KOPT-K1 (cell line): ENCODE results near the gene SPOCK1.

ENCODE experiments used
- H3K27ac ChIP-seq: fragments of 200-600 bp; sonication (generic); 2 replicates; pipeline ENCODE4 v1.5.1; 2016; ENCODE audit warnings: antibody characterized with exemption, mild to moderate bottlenecking, low read depth, low read length; ENCODE audit not compliant: poor library complexity, severe bottlenecking
- H3K36me3 ChIP-seq: fragments of 200-600 bp; sonication (generic); 2 replicates; pipeline ENCODE4 v1.5.1; 2017; ENCODE audit warnings: antibody characterized with exemption, mild to moderate bottlenecking, low read length, moderate library complexity; ENCODE audit not compliant: insufficient read depth
- H3K9me3 ChIP-seq: fragments of 200-600 bp; sonication (generic); 2 replicates; pipeline ENCODE4 v1.5.1; 2017; ENCODE audit warnings: antibody characterized with exemption, low read length, mild to moderate bottlenecking; ENCODE audit not compliant: insufficient read depth, poor library complexity, severe bottlenecking

Gene SPOCK1

GRCh38 chr5:137333475-137333874, 165.7 kb downstream of the SPOCK1 start:
- Histone ChIP-seq H3K36me3 (no peaks in the 10 kb centered on the region), H3K9me3 (no peaks in the 10 kb centered on the region), H3K27ac (no peak overlapping the region)

DNA sequence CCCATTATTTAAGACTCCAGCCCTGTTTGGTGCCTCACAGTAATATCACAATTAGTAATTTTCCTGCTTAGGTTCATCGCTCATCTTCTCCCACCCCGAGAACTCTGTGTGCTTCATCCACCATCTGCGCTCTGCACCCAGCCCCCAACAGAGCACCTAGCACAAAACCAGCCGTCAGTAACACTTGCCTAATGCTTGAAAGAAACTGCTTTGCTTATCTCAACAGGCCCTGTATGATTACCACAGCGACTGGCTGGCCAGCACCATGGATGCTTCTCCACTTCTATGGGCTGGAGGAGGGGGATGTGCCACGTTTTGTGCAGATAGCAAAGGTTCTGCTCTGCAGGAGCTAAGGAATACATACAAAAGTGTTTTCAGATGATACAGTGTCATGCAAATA, 166.8 kb downstream of the SPOCK1 start:
- Histone ChIP-seq H3K27ac (no peak overlapping the region), H3K9me3 (no peaks in the 10 kb centered on the region), H3K36me3 (no peaks in the 10 kb centered on the region)

DNA sequence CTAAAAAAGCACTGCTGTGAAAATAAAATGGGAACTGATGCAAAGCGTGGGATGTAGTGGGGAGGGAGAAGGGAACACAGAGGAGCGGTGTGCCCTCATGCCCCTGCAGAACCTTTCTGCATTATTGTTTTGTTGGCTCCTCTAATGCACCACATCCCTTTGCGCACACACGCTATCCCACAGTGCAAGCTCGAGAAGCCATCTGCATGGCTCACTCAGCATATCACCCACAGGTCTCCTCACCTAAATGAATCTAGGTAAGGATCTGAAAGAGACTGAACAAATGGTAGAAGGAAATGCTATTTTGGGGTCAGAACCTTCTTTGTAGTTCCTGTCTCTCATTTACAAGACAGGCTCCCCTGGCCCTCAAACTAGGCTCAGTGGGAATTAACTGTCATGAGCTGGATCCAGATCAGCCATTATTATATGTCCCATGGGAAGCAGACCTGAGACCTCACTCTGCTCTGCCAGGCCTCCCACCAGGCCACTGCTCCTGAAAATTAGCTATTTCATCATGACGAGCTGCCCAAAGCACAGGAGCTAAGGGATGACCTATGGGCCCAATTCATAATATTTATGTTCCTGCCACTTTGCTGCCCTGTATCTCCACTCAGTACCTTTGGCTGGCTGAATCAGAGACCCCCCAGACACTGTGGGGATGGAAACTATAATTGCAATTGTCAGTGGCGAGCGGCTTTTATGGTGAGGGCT, 169.4 kb downstream of the SPOCK1 start:
- Histone ChIP-seq H3K9me3 (no peaks in the 10 kb centered on the region), H3K27ac (no peak overlapping the region), H3K36me3 (no peaks in the 10 kb centered on the region)

DNA sequence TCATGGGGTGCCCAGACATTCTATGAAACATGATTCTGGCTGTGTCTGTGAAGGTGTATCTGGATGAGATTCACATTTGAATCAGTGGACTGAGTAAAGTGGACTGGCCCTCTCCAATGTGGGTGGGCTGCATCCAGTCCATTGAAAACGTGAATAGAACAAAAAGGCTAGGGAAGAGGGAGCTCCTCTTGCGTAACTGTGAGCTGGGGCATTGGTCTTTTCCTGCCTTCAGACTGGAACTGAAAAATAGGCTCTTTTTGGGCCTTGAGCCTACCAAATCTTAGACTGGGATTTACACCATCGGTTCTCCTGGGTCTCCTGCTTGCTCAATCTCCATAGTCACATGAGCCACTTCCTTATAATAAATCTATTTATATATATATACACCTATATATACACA, 170.1 kb downstream of the SPOCK1 start:
- Histone ChIP-seq H3K9me3 (no peaks in the 10 kb centered on the region), H3K36me3 (no peaks in the 10 kb centered on the region), H3K27ac (no peak overlapping the region)

GRCh38 chr5:137328463-137328862, 170.7 kb downstream of the SPOCK1 start:
- H3K36me3 ChIP-seq = no peaks in the 10 kb centered on the region
- no peaks in the 10 kb centered on the region for H3K9me3 ChIP-seq
- H3K27ac ChIP-seq = no peak overlapping the region

DNA sequence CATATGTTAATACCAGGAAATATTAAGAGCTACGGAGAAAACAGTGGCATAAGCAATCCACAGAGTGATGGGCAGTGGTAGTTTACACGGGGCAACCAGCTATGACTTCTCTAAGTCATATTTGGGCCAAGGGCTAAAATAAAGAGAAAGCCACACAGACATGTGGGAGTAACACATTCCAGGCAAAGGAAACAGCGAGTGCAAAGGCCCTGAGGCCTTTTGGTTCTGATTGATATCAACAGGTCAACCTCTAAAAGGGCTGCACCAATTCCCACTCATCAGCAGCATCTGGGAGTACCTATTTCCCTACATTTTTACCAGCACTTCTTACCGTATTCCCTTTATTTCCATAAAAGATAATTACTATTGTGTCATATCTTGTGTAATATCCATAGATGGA, 173.4 kb downstream of the SPOCK1 start:
- Histone ChIP-seq H3K27ac (no peak overlapping the region), H3K36me3 (no peaks in the 10 kb centered on the region), H3K9me3 (no peaks in the 10 kb centered on the region)

DNA sequence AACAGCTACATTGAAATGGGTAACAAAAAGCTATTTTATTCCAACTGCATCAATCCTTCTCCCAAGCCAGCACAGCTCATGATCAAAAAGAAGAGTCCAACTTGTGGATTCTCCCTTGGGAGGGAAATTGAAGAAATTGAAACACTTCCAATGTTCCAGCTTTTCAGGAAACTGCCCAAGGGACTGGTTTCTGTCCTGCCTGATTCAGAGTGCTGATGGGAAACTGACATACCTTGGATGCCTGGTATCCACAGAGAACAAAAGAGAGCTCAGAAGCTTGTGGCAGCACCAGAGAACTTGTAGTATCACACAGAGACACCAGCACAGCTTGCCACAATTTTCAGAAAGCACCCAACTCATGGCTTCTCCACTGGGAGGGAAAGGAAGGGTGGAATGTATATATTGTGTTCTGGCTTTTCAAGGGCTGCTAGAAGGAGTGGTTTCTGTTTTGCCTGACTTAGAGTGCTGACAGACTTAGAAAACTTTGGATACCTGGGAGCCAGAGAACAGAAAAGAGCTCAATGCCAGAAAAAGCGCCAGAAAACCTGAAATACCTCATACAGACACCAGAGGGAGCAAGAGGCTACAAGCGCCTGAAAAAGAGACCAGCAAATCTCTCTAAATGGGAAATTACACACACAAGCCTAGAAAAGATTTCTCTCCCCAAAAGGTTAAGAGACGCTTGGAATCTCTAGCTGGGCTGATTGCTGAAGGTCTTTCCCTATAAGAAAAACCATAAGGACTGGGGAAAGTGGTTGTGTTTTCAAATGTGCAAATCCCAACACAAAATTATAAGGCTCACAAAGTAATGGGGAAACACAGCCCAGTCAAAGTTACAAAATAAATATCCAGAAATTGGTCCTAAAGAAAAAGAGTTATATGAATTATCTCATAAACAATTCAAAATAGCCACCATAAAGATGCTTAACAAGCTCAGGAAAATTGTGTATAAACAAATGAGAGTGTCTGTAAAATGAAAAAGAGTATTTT, 178.8 kb downstream of the SPOCK1 start:
- Histone ChIP-seq H3K36me3 (no peaks in the 10 kb centered on the region), H3K27ac (no peak overlapping the region), H3K9me3 (no peaks in the 10 kb centered on the region)

DNA sequence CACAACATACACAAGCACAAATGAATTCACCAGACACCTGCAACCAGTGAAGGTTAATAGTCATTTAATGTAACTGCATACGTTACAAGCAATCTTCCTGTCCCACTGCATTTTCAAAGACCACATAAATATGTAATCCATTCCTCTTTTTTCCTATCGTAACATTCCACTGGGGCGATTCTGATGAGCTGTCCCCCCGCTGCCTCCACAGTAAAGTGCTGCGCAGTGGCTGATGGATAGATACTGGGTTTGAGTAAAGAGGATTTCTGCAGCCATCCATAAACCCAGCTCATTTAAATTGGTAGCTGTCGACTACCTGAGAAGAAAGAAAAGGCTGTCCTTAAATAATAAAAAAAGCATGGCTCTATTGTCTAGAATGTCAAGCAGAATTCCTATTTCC, 181.1 kb downstream of the SPOCK1 start:
- Histone ChIP-seq H3K9me3 (no peaks in the 10 kb centered on the region), H3K36me3 (no peaks in the 10 kb centered on the region), H3K27ac (no peak overlapping the region)

DNA sequence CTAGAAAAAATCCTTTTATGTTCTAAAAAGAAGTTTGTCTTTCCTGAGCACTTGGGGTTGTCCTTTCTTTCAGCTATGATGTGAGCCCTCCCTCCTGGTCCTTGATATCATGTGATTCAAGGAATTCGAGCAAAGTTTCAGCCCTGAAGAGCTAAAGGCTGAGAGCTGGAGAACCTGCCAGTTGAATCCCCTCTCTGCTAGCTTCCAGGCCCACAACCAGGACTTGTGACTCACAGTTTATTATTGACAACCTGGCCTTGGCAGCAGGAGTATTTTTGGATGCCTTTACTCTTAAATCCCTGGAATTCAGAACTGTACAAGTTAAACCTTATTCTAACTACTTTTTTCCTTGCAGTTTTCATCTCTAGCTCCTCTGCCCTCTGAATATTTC, 182.8 kb downstream of the SPOCK1 start:
- Histone ChIP-seq H3K27ac (no peak overlapping the region), H3K36me3 (no peaks in the 10 kb centered on the region), H3K9me3 (no peaks in the 10 kb centered on the region)

- Histone ChIP-seq H3K9me3 (no peaks in the 10 kb centered on the region), H3K36me3 (no peaks in the 10 kb centered on the region), H3K27ac (no peak overlapping the region)
Measured at GRCh38 chr5:137315534-137316345, 183.4 kb downstream of the SPOCK1 start.

GRCh38 chr5:137315109-137315508, 184.0 kb downstream of the SPOCK1 start:
- H3K27ac ChIP-seq = no peak overlapping the region
- H3K36me3 ChIP-seq = no peaks in the 10 kb centered on the region
- H3K9me3 ChIP-seq = no peaks in the 10 kb centered on the region

DNA sequence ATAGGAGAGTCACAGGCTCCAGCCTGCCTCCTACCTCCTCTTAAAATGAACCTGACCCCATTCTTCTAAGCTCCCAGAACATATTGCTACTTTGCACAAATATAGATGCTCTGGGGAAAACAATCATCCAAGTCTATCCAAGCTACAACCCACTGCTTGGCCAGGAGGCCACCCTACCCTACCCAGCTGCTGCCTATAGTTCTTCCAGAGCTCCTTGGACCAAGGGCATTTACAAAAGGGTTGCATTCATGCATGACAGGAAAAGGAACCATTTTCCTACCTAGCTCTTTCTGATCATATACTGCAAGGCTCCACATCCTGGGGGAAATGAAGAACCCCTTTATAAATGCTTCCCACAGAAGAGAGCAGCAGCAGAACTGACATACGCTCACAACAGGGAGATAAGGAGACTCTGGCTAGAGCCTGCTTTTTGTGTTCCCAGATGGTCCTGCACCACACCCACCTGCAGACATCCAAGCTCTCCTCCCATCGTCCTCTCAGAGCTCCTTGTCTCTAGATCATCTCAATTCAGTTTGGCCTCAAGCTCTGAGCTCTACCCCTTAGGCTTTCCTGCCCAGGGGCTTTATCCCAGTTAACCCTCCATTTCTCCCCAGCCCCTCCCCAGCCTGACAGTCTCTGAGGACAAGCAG, 185.5 kb downstream of the SPOCK1 start:
- Histone ChIP-seq H3K36me3 (no peaks in the 10 kb centered on the region), H3K27ac (no peak overlapping the region), H3K9me3 (no peaks in the 10 kb centered on the region)

- no peaks in the 10 kb centered on the region for H3K36me3 ChIP-seq
- no peaks in the 10 kb centered on the region for H3K9me3 ChIP-seq
- no peak overlapping the region for H3K27ac ChIP-seq
Measured at GRCh38 chr5:137312011-137312410, 187.1 kb downstream of the SPOCK1 start.

GRCh38 chr5:137310051-137310730, 188.9 kb downstream of the SPOCK1 start:
- Histone ChIP-seq H3K36me3 (no peaks in the 10 kb centered on the region), H3K27ac (no peak overlapping the region), H3K9me3 (no peaks in the 10 kb centered on the region)
